Hepatocyte (in vitro differentiated cells): ENCODE data around the gene WDR41. TPM values are rescaled to one million over a fixed set of nuclear protein-coding genes. Genes with fewer than 3 reads are reported as not detected.
A peak's percentile ranks its signal among the peaks of the same experiment; 100 is the strongest.

ENCODE experiments used
- DNase-seq: peaks from one replicate; pipeline ENCODE4 v3.0.0-alpha.2; 2016; ENCODE audit warnings: low spot score
- H2AFZ ChIP-seq: fragments of 200-600 bp; sonication (generic); 2 replicates; pipeline ENCODE4 v1.6.0; 2016; ENCODE audit warnings: antibody characterized with exemption, mild to moderate bottlenecking
- H3K27ac ChIP-seq: fragments of 200-600 bp; sonication (generic); 2 replicates; pipeline ENCODE4 v1.5.1; 2016; ENCODE audit warnings: mild to moderate bottlenecking
- H3K27me3 ChIP-seq: fragments of 200-600 bp; sonication (generic); 2 replicates; pipeline ENCODE4 v1.6.1; 2016
- H3K36me3 ChIP-seq: fragments of 200-600 bp; sonication (generic); replicated peaks from 2 replicates; pipeline ENCODE4 v1.5.1; 2016; ENCODE audit warnings: low read depth; ENCODE audit not compliant: insufficient read depth
- H3K4me1 ChIP-seq: fragments of 200-600 bp; sonication (generic); 2 replicates; pipeline ENCODE4 v1.5.1; 2016; ENCODE audit warnings: mild to moderate bottlenecking, moderate library complexity; ENCODE audit not compliant: insufficient read depth
- H3K4me2 ChIP-seq: fragments of 200-600 bp; sonication (generic); 2 replicates; pipeline ENCODE4 v1.6.0; 2016
- H3K4me3 ChIP-seq: fragments of 200-600 bp; sonication (generic); 2 replicates; pipeline ENCODE4 v1.5.1; 2016; ENCODE audit warnings: mild to moderate bottlenecking
- H3K79me2 ChIP-seq: fragments of 200-600 bp; sonication (generic); 2 replicates; pipeline ENCODE4 v1.6.0; 2017; ENCODE audit warnings: mild to moderate bottlenecking
- H3K9me2 ChIP-seq: fragments of 200-600 bp; sonication (generic); replicated peaks from 2 replicates; pipeline ENCODE4 v1.6.0; 2017; ENCODE audit warnings: mild to moderate bottlenecking; ENCODE audit not compliant: insufficient read depth
- H3K9me3 ChIP-seq: fragments of 200-600 bp; sonication (generic); 2 replicates; pipeline ENCODE4 v1.5.1; 2016; ENCODE audit warnings: low read depth, mild to moderate bottlenecking
- H4K20me1 ChIP-seq: fragments of 200-600 bp; sonication (generic); 2 replicates; pipeline ENCODE4 v1.6.0; 2016; ENCODE audit warnings: mild to moderate bottlenecking; ENCODE audit not compliant: insufficient read depth, poor library complexity, severe bottlenecking
- EZH2 ChIP-seq: fragments of 200-600 bp; sonication (generic); IDR thresholded peaks from 2 replicates; pipeline ENCODE4 v1.6.1; 2016; ENCODE audit warnings: antibody characterized with exemption, mild to moderate bottlenecking, borderline replicate concordance
- EZH2phosphoT487 ChIP-seq: fragments of 200-600 bp; sonication (generic); IDR thresholded peaks from one replicate; pipeline ENCODE4 v1.6.1; 2018; ENCODE audit warnings: antibody characterized with exemption, mild to moderate bottlenecking, low read depth, moderate library complexity; ENCODE audit not compliant: unreplicated experiment, severe bottlenecking
- WGBS: methylation state at CpG from one replicate; pipeline ENCODE4 v1.1.6; 2016; ENCODE audit warnings: low lambda C conversion rate; ENCODE audit errors: missing lambda C conversion rate; 5-methylcytosine and 5-hydroxymethylcytosine counted together
- polyA plus RNA-seq: library from polyadenylated mRNA; unstranded; fragments of >200 nt; fragmentation: Nextera tagmentation; extraction: Ambion mirVana; gene quantifications from 2 replicates; pipeline ENCODE4 v1.2.1, GENCODE V29; 2016
- total RNA-seq: library from RNA; depleted of rRNA; stranded (reverse); fragments of >200 nt; gene quantifications from 2 replicates; pipeline ENCODE4 v1.2.3, GENCODE V29; 2014
- TF ChIP-seq, protein P1 (sequence below): fragments of 200-600 bp; sonication (generic); IDR thresholded peaks from 2 replicates; pipeline ENCODE4 v1.5.1; 2016; ENCODE audit warnings: antibody characterized with exemption, mild to moderate bottlenecking; ENCODE audit not compliant: poor library complexity

The WDR41 gene, protein sequence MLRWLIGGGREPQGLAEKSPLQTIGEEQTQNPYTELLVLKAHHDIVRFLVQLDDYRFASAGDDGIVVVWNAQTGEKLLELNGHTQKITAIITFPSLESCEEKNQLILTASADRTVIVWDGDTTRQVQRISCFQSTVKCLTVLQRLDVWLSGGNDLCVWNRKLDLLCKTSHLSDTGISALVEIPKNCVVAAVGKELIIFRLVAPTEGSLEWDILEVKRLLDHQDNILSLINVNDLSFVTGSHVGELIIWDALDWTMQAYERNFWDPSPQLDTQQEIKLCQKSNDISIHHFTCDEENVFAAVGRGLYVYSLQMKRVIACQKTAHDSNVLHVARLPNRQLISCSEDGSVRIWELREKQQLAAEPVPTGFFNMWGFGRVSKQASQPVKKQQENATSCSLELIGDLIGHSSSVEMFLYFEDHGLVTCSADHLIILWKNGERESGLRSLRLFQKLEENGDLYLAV
- total RNA-seq (62.4 and 80.5 TPM in 2 replicates), polyA plus RNA-seq (40.5 and 42.1 TPM in 2 replicates)

GRCh38 chr5:77491783-77492652, at the start of gene WDR41:
Gene WDR41, minus strand, starts transcription at chr5:77492316. Its CDS starts 96 bp downstream, at chr5:77492220.
- 2% methylated on average over 83 of the region's 90 CpGs for WGBS

DNA sequence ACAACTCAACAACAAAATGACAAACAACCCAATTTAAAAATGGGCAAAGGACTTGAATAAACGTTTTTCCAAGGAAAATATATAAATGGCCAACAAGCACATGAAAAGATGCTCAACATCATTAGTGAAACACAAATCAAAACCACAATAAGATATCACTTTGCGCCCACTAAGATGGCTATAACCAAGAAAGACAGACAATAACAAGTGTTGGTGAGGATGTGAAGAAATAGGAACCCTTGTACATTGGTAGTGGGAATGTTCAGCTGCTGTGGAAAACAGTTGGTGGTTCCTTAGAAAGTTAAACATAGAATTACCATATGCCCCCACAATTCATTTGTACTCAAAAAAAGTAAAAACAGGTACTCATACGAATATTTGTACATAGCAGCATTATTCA, 39.2 kb upstream of the WDR41 start:
- Histone ChIP-seq H3K9me3 (no peaks in the 10 kb centered on the region), H3K4me2 (no peak overlapping the region), H3K4me3 (no peak overlapping the region), H3K27ac (no peak overlapping the region), H2AFZ (no peak overlapping the region), H3K27me3 (no peaks in the 10 kb centered on the region), H3K4me1 (no peaks in the 10 kb centered on the region), H3K9me2 (no peaks in the 10 kb centered on the region), H3K79me2 (no peaks in the 10 kb centered on the region), H3K36me3 (no peaks in the 10 kb centered on the region), H4K20me1 (no peaks in the 10 kb centered on the region)
- TF ChIP-seq EZH2phosphoT487 (no peak), EZH2 (no peak)
- TF ChIP-seq, protein P1, sequence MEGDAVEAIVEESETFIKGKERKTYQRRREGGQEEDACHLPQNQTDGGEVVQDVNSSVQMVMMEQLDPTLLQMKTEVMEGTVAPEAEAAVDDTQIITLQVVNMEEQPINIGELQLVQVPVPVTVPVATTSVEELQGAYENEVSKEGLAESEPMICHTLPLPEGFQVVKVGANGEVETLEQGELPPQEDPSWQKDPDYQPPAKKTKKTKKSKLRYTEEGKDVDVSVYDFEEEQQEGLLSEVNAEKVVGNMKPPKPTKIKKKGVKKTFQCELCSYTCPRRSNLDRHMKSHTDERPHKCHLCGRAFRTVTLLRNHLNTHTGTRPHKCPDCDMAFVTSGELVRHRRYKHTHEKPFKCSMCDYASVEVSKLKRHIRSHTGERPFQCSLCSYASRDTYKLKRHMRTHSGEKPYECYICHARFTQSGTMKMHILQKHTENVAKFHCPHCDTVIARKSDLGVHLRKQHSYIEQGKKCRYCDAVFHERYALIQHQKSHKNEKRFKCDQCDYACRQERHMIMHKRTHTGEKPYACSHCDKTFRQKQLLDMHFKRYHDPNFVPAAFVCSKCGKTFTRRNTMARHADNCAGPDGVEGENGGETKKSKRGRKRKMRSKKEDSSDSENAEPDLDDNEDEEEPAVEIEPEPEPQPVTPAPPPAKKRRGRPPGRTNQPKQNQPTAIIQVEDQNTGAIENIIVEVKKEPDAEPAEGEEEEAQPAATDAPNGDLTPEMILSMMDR, result no peak
- 65% methylated on average over 3 of the region's 3 CpGs for WGBS
- no peak for DNase-seq

More at GRCh38 chr5:77491783-77492652, at the start of gene WDR41:
- Histone ChIP-seq H3K4me1 (no peaks in the 10 kb centered on the region), H3K36me3 (no peaks in the 10 kb centered on the region), H3K4me3 (peak within 1 kb of the TSS; percentile 67), H3K79me2 (peaks cover 31% of the 10 kb centered on the region), H3K4me2 (peak within 1 kb of the TSS; percentile 78), H3K9me2 (no peaks in the 10 kb centered on the region), H4K20me1 (no peaks in the 10 kb centered on the region), H3K27ac (peak within 1 kb of the TSS; percentile 97), H3K27me3 (no peaks in the 10 kb centered on the region), H2AFZ (peak within 1 kb of the TSS; percentile 95), H3K9me3 (no peaks in the 10 kb centered on the region)
- DNase-seq, result peak; percentile 95
- TF ChIP-seq, protein P1, result peak; percentile 84
- TF ChIP-seq EZH2phosphoT487, result no peak

GRCh38 chr5:77518304-77518703, 26.2 kb upstream of the WDR41 start:
- Histone ChIP-seq H3K27me3 (no peaks in the 10 kb centered on the region), H3K4me1 (no peaks in the 10 kb centered on the region), H3K27ac (no peak overlapping the region), H4K20me1 (no peaks in the 10 kb centered on the region), H3K9me2 (no peaks in the 10 kb centered on the region), H3K79me2 (no peaks in the 10 kb centered on the region), H3K36me3 (no peaks in the 10 kb centered on the region), H3K9me3 (no peaks in the 10 kb centered on the region), H2AFZ (no peak overlapping the region), H3K4me2 (no peak overlapping the region), H3K4me3 (no peak overlapping the region)
- no peak for TF ChIP-seq EZH2phosphoT487
- TF ChIP-seq, protein P1, result peak; percentile 31
- WGBS, result 66% methylated on average over 2 of the region's 2 CpGs
- no peak for DNase-seq
